Right lobe of liver (tissue), 4 donors: Measurements from ENCODE around the gene DMRT1.

Experiments used
- CTCF ChIP-seq, 4 donors: fragments of 200-600 bp in 3 of 4; fragments of 450-650 bp in 1 of 4; IDR thresholded peaks; one replicate each; pipeline versions ENCODE4 v1.5.1 to v1.8.0; 2016 to 2022; ENCODE audit warnings: antibody characterized with exemption in 4 of 4, mild to moderate bottlenecking in 2 of 4
- POLR2A ChIP-seq: fragments of 450-650 bp; IDR thresholded peaks from one replicate; pipeline ENCODE4 v1.6.1; 2017; ENCODE audit warnings: antibody characterized with exemption, mild to moderate bottlenecking
- donor health status: DM: no; HTN: no; CAD: no.
- donor health status: DM: no; HTN: no; CAD: no.
- donor health status: DM: no; HTN: yes; CAD: no.

- TF ChIP-seq POLR2A (no peak), CTCF (IDR thresholded peaks at IDR 0.05) (no peak)
Observed at GRCh38 chr9:843427-843785, 1.9 kb downstream of the DMRT1 start.
